Suppressor macrophage (primary cell): ENCODE measurements around the gene KRT83.
A peak's percentile ranks its signal among the peaks of the same experiment; 100 is the strongest.
"Not testable (repeated sequence)": the region's sequence is repeated elsewhere in the genome, so short reads cannot be mapped to it uniquely, and the experiment has no call there.

Experiments
- DNase-seq, 4 experiments: peaks; one replicate each; pipeline ENCODE4 v3.0.0-alpha.2; 2020 to 2022

Gene KRT83

DNA sequence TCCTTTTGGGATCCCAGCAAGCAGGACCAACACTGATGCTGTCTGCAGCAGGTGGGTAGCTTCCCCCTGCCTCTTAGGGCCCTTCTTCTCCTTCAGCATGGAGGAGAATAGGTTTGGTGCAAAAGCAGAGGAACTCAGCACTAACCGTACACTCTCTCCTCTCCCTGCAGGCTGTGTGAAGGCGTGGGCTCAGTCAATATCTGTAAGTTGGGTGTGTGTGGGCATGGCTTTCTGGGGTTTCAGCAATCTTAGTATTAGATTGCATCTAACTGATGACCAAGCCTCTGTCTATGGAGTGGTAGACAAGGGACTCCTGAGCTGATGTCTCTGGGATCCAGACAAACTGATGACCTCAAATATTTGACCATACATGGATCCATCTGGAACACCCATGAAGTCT, 31.8 kb upstream of the KRT83 start:
- DNase-seq, result peak in 1 of 4 experiments; percentile 13

DNA sequence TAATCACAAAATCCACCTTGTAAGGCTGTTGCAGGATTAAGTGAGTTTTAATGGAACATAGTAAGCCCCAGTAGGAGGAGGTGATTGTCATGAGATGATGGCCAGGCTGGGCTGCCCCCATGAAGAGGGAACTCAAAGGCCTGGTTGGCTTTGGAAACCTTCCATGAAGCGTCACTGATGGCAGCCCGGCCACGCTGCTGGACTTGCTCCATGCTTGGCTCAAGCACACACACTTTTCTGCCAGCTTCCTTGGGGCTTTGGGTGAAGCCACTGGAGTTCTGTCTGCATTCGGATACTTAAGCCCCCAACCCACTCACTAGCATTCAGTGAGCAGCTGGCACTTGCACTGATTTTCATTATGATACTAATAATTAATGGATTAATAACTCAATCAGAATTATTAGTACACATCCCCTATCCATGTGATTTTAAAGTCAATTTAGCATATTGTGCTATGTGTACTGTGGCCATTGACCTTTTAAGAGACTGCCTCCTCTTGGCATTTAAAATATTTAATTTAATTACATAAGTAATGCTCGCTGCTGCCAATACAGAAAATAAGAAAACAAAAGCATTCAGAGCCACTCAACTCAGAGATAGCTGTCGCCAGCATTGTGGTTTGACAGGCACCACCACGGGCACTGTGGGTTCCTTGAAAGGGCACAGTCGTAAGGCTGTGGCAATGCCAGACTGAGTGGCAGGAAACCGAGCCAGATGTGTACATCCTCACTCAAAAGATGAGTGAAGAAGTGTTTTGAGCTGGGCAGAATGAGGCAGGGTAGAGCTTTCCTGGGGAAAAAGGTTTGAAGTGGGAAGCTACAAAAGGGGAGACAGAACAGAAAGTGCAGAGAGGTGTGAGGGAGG, 30.2 kb upstream of the KRT83 start:
- DNase-seq, result no peak

DNA sequence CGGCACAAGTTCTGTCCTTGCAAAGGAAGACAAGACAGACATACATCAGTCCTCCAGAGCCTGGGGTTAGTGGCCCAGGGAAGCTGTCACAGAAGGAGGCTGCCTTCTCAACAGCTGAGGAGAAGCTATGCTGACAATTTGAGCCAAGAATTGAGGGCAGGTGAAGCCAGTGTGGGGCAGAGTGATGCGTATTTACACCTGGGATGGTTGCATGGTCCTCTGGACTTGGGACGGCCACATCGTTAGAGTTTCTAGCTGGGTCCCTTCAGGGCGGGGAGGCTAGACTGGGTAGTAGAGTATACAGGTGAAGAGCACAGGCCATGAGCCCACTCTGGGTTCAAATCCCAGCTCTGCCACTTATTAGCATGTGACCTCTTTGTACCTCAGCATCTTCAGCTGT, 29.6 kb upstream of the KRT83 start:
- DNase-seq, result no peak

DNA sequence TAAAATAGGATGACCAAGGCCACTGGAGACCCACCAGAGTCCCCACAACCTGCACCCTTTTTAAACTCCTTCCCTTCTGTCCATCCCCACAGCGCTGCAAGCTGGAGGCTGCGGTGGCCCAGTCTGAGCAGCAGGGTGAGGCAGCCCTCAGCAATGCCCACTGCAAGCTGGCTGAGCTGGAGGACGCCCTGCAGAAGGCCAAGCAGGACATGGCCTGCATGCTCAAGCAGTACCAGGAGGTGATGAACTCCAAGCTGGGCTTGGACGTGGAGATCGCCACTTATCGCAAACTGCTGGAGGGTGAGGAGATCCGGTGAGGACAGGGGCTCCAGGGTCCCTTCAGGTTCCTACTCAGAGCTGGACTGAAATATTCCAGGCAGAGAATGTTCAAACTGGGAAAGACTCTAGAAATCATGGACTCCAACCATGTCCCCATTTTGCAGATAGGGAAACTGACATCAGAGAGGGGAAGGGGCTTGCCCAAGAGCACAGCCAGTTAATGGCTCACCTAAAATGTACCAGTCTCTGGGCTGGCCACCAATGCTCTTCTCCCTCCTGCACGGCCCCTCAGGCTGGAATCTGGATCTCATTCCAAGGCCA, 28.9 kb upstream of the KRT83 start:
- DNase-seq, result no peak

DNA sequence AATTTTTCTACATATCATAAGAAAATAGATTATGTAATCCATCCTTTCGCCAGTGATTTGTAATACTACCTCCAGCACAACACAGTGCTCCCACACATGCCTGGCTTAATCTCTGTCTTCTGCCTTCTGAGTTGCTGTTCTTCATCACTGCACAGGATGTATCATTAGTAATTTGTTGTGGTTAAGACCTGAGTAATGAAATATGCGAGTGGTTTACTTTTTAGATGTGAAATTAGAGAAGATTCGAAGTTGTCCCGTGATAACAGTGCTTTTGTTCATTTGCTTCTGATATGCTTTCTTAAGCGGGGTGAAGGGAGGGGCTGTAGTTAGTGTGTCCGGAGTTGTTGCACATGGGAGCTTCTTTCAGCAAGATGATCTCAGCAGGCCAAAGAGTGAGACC, 28.0 kb upstream of the KRT83 start:
- peak in 1 of 4 experiments; percentile 21 for DNase-seq

DNA sequence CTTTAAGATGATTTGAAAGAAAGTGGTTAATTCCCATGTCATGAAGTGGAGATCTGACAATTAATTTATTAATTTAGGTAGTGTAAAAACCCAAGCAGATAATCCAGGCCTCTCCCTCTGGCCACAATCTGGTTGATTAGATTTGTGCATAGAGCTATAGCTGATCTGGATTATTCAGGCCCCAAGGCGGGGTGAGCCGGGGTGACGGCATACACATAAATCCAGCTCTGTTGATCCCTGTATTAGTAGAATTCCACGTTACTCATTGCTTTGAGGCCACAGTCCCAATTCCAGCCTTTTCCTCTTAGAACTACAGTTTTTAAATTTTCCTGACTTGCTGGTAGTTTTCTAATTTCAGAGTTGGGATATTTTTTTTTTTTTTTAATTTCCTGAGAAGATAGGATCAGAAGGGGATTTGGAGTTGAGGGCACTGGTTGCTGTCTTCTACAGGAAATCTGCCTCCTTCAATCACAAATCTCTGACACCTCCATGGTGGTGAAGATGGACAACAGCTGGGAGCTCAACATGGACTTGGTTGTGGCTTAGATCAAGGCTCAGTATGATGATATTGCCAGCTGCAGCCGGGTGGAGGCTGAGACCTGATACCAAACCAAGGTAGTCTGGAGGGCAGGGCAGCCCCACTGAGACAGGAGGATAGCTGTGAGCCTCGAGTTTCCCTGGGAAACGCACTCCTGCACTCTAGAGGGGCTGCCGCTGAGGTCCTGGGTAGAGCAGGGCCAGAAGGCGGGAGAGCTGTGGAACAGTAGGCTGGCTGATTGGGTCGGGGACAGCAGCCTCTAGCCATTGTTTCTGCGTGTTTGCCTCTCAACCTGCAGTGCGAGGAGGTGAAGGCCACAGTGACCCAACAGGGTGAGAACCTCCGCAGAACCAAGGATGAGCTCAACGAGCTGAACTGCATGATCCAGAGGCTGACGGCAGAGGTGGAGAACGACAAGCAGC, 26.6 kb upstream of the KRT83 start:
- DNase-seq, result no peak

DNA sequence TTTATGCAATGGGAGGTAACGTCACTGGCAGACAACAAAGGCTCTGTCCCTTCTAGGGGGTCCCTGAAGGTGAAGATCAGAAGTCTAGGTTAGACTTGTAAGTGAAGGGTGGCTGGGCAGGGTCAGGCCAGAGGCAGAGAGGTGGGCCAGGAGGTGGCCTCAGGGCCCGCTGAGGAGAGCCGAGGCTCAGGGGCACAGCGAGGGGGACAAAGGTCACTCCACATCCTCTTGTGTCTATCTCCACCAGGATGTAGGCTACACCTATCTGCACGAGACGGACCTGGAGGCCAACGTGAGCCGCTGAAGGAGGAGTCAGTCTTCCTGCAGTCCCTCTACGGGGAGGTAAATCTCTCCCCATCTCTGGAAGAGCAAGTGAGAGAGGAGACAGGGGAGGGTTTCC, 25.8 kb upstream of the KRT83 start:
- no peak for DNase-seq

DNA sequence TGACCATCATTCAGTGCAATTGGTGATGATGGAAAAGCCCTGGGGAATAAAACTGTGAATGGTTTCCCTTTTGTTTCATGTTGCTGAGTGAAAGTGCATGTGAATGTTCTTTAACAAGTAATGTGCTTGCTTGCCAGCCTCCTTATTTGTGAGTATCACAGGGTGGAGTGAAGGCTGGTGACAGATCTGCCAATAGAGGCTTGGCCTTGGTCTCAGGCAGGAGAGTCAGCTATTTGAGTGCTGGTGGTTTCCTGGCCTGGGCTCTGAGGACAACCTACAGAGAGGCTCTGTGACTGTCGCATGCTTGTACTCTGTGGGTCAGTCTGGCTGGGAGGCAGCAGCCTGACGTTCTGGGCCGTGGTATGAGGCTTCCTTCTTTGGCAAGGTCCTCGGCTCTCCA, 25.4 kb upstream of the KRT83 start:
- peak; percentile 55 to 72 (median 67) for DNase-seq

DNA sequence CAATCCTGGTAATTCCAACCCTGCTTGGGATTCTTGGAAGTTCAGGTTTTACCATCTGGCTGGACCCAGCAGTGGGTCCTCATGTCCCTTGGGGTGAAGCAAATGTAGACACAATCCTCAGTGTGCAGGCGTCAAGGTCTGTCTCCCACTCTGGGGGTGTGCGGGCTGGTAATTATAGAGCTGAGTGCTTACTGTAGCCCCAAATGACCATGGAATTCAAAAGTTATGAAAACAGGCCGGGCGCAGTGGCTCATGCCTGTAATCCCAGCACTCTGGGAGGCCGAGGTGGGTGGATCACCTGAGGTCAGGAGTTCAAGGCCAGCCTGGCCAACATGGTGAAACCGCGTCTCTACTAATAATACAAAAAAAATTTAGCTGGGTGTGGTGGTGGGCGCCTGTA, 23.8 kb upstream of the KRT83 start:
- DNase-seq, result not testable (repeated sequence)

DNA sequence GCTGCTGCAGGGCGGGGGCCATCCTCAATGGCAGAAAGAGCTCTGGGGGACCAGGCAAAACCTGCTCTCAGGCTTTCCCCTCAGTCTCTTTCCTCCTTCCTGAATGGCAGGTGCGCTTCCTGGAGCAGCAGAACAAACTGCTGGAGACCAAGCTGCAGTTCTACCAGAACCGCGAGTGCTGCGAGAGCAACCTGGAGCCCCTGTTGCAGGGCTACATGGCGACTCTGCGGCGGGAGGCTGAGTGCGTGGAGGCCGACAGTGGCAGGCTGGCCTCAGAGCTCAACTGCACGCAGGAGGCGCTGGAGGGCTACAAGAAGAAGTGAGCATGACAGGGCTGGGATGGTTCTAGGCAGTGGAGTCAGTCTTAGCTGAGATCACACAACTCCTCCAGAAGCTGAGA, 22.9 kb upstream of the KRT83 start:
- peak in 1 of 4 experiments; percentile 23 for DNase-seq

DNA sequence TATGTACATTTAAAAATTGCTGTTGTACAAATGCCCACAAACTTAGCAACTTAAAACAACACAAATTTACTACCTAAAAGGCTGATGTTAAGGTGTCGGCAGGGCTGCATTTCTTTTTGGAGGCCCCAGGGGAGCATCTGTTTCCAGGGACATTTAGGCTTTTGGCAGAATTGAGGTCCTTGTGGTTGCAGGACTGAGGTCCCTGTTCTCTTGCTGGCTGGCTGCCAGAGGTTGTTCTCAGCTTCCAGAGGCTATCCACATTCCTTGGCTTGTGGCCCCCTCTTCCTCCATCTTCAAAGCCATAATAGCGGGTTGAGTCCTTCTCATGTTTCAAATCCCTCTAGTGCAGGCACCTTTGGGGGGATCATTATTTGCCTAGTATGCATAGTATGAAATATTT, 22.4 kb upstream of the KRT83 start:
- no peak for DNase-seq

DNA sequence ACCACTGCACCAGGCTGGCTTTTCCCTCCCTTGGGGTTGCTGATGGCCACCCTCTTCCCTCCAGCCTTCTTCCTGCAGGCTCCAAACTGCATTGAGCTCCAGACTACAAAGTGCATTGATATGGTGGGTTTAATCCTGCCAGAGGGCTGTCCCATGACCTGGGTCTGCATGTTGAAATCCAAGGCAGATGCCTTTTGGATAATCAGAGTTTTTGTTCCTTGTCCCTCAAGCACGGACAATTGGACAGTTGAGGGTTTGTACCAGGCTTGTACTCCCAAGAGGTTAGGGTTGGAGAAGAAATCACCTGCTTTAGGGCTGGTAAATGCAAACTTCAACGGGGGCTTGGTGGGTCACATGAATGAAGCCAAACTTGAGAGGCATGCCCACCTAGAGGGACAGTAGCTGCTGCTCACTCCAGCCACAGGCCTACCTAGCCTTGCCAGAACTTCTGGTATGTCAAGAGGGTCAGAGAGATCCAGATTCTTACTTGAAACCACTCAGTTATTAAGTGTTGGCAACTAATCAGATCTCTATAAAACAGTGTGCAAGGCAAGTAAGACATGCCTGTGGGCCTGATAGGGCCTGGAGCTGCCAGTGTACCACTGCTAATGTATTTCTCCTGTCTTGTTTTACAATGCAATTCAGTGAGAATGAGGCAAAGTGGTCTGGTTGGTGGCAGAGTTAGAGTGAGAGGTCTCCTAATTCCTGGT, 21.7 kb upstream of the KRT83 start:
- no peak for DNase-seq

DNA sequence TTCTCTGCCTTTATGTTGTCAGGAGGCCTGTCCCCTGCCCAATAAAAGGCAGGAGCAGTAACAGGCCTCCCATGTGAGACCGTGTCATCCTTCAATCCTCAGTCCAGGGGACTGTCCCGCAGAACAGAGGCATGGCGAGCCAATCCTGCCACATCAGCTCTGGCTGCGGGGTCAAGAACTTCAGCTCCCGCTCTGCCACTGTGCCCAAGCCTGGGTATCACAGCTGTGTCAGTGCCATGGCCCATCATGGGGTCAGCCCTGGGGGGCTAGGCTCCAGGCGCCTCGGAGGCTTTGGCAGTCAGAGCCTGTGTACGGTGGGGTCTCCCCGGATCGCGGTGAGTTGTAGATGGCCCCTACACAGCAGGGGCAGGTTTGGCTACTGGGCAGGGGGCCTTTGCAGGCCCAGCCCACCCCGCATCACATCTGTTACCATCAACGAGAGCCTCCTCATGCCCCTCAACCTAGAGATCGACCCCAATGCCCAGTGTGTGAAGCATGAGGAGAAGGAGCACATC, 19.9 kb upstream of the KRT83 start:
- DNase-seq, result no peak

DNA sequence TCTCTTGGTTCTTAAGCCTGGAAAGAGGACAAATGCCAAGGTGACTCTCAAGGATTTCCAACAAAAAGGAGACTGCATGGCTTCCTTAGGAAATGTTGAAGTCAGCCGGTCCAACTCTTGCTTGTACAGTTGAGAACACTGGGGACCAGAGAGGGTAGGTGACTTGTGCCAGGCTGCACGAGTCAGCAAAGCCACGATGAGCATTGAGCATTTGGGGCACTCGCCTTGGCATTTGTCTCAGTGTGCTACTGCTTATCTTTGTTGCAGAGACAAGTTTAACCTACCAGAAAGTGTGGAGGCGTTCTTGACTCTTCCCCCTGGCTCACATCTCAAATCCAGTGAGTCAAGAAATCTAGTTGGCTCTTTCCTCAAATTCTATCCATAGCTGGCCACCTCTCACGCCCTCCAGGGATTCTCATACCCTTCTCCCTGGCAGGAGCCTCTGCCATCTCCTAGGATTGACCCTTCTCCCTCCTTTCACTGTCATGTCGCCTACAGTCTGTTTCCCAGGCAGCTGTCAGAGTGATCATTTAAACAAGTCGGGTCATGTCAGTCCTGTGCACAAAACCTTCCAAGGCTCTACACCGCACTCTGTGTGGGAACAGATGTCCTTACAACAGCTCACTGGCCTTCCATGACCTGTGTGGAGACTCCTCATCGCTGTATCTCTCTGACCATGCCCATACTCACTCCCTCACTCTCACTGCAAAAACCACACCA, 17.2 kb upstream of the KRT83 start:
- DNase-seq, result no peak

DNA sequence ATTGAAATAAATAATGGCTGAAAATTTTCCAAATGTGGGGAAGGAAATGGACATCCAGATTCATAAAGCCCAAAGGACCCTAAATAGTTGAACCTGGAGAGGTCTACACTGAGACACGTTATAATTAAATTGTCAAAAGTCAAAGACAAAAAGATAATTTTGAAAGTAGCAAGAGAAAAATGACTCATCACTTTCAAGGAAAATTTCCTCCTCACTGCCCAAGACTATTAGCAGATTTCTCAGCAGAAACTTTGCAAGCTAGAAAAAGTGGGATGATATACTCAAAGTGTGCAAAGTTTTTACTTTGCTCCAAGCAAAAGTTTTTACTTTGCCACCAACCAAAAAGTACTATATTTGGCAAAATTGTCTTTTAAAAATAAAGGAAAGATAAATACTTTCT, 15.9 kb upstream of the KRT83 start:
- DNase-seq, result no peak

DNA sequence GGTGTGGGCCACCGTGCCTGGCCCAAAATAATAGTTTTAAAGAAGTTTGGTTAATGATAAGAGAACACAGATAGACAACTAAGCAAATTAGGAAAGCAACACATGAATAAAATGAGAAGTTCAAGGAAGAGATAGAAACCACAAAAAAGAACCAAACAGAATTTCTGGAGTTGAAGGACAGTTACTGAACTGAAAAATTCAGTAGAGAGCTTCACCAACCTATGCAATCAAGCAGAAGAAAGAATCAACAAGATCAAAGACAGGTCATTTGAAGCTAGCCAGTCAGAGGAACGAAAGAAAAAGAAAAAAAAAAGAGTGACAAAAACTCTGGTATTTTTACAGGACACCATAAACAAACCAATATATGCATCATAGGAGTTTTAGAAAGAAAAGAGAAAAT, 15.4 kb upstream of the KRT83 start:
- no peak for DNase-seq

DNA sequence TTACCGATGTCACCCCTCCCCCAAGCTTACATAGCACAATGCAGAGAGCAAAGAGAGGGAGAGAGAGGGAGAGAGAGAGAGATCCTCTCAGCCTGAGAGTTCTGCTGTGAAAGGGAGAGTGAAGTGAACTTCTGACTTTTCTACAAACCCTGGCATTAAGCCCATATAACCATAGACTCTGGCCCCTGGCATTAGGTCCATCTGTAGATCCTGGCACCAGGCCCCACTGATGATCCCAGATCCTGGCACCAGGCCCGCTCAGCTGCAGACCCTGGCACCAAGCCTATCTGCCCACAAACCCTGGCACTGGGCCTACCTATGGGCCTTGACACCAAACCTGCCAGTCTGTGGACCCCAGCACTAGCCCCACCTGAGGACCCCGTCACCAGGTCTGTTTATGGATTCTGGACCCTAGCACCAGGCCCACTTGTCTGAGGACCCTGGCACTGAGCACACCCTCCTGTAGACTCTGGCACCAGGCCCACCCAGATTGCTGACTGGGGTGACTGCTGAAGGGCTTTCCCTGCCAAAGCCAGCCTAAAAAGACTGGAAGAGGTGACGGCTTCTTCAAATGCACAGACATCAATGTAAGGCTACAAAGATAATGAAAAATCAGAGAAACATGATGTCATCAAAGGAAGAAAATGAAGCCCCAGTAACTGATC, 14.5 kb upstream of the KRT83 start:
- no peak for DNase-seq

DNA sequence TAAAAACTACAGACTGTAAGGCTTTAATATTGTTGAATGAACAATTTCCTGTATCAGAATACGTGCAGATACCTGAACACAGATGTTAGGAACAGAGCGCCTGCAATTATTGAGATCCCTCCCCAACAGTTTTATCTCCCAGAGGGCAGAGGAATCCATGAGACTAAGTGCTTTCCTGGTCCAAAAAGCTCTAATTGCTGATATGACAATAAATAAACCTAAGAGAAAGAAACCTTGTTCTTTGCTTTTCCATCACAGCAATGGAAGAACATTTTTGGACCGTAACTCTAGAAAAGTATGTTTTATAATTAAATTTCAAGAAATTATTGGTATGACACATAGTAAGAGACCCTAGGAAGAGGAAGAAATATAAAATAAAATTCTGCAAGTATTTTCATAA, 13.0 kb upstream of the KRT83 start:
- no peak for DNase-seq

DNA sequence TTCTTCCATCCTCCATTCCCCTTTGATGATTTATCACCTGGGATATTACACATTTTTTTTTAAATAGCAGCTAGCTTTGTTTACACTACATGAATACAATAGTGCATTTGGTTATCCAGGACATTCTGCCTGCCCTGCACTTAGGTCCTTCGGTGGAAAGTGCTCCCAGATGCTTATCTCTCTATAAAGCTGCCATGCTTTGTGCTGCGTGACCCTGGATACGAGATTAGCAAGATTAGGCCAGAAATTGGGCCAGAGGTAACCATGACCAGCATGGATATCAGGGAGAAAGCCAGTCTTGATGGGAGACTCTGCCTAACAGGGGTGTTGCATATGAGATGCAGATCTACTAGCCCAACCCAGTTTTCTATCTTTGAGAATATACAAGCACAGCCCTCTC, 12.1 kb upstream of the KRT83 start:
- no peak for DNase-seq

DNA sequence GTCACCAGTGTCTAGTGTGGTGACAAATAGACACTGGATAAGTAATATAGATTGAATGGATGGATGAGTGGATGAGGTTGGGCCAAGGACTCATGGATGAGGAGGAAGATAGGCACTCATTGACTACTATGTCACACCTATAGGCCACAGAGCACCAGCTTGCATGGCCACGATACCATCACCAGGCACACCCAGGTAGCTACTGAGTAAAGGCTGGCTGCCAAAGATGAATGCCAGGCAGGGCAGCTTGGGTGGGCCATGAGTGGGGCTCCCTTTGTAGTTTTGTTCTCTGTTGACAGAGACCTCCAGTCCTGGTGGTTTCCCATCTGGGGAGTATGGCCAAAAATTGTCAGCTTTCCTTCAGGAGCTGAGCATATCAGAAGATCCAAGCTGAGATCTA, 11.2 kb upstream of the KRT83 start:
- DNase-seq, result no peak

DNA sequence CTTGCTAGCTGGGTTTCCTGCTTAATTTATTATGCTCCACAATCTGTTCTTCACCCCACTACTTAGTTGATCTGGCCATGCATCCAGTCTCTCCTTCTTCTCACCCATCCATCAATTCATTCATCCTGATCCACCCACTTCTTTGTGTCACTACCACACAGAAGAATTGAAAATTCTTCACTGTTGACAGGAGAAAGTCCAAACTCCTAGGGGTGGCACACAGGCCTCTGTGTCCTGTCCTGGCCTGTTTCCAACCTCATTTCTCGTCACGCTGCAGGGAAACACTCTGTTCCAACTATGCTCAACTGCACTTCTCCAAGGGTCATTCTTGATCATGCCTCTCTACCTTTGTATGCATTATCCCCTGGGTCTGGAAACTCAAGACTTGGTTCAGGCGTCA, 10.6 kb upstream of the KRT83 start:
- no peak for DNase-seq
